Measurements from ENCODE around the gene ALCAM.
"Not testable (repeated sequence)": the region's sequence is repeated elsewhere in the genome, so short reads cannot be mapped to it uniquely, and the experiment has no call there.

Gene ALCAM

GRCh38 chr3:105401254-105401653, 34.5 kb downstream of the ALCAM start:
- no peak for DNase-seq (ENCODE audit: low read depth)
- no peak for TF ChIP-seq CTCF (conservative IDR thresholded peaks at IDR 0.05; ENCODE audit: low read length)
- H3K4me3 ChIP-seq (ENCODE audit: low read length), result no peak overlapping the region

GRCh38 chr3:105401691-105402149, 35.0 kb downstream of the ALCAM start:
- no peak for DNase-seq (ENCODE audit: low read depth)
- TF ChIP-seq CTCF (conservative IDR thresholded peaks at IDR 0.05; ENCODE audit: low read length), result no peak
- no peak overlapping the region for H3K4me3 ChIP-seq (ENCODE audit: low read length)

GRCh38 chr3:105402287-105402801, 35.6 kb downstream of the ALCAM start:
- DNase-seq (ENCODE audit: low read depth), result no peak
- no peak for TF ChIP-seq CTCF (conservative IDR thresholded peaks at IDR 0.05; ENCODE audit: low read length)
- no peak overlapping the region for H3K4me3 ChIP-seq (ENCODE audit: low read length)

- not testable (repeated sequence) for DNase-seq (ENCODE audit: low read depth); H3K4me3 ChIP-seq (ENCODE audit: low read length)
Measured at GRCh38 chr3:105403034-105403433, 36.3 kb downstream of the ALCAM start.

- no peak for DNase-seq (ENCODE audit: low read depth)
- no peak for TF ChIP-seq CTCF (conservative IDR thresholded peaks at IDR 0.05; ENCODE audit: low read length)
- no peak overlapping the region for H3K4me3 ChIP-seq (ENCODE audit: low read length)
Measured at GRCh38 chr3:105406268-105406667, 39.6 kb downstream of the ALCAM start.

- H3K4me3 ChIP-seq (ENCODE audit: low read length), result no peak overlapping the region
- TF ChIP-seq CTCF (conservative IDR thresholded peaks at IDR 0.05; ENCODE audit: low read length), result no peak
- DNase-seq (ENCODE audit: low read depth), result no peak
Measured at GRCh38 chr3:105409364-105409763, 42.7 kb downstream of the ALCAM start.

- no peak for TF ChIP-seq CTCF (conservative IDR thresholded peaks at IDR 0.05; ENCODE audit: low read length)
- DNase-seq (ENCODE audit: low read depth), result no peak
- H3K4me3 ChIP-seq (ENCODE audit: low read length), result no peak overlapping the region
Measured at GRCh38 chr3:105413343-105413887, 46.7 kb downstream of the ALCAM start.
